Mononuclear cell (primary cell): ENCODE results near the gene PRLHR. TPM values are rescaled to one million over a fixed set of nuclear protein-coding genes. Genes with fewer than 3 reads are reported as not detected.
"Not testable (repeated sequence)": the region's sequence is repeated elsewhere in the genome, so short reads cannot be mapped to it uniquely, and the experiment has no call there.

ENCODE experiments used
- H3K27me3 ChIP-seq: 2 replicates; pipeline ENCODE4 v1.6.0; 2011; ENCODE audit warnings: low read length, control low read depth; ENCODE audit not compliant: insufficient read depth
- H3K4me1 ChIP-seq: 2 replicates; pipeline ENCODE4 v1.5.1; 2011; ENCODE audit warnings: mild to moderate bottlenecking, low read length, control low read depth; ENCODE audit not compliant: insufficient read depth
- H3K4me3 ChIP-seq: 2 replicates; pipeline ENCODE4 v1.5.1; 2011; ENCODE audit warnings: mild to moderate bottlenecking, low read length, moderate library complexity
- H3K9me3 ChIP-seq: 2 replicates; pipeline ENCODE4 v1.5.1; 2011; ENCODE audit warnings: low read depth, mild to moderate bottlenecking, control low read depth, low read length
- total RNA-seq: library from RNA; depleted of rRNA; stranded (reverse); fragments of >200 nt; gene quantifications from one replicate; pipeline ENCODE4 v1.2.3, GENCODE V29; 2012

The PRLHR gene
- total RNA-seq, result under 0.01 TPM

- peaks cover 67% of the 10 kb centered on the region for H3K27me3 ChIP-seq
- no peaks in the 10 kb centered on the region for H3K9me3 ChIP-seq
- no peak within 1 kb of the TSS for H3K4me3 ChIP-seq
- H3K4me1 ChIP-seq, result no peaks in the 10 kb centered on the region
These were observed at the start of gene PRLHR for GRCh38 chr10:118595598-118596425. TSS of gene PRLHR (minus strand) at chr10:118595648. CDS start at chr10:118595244, 404 bp downstream.

- no peak overlapping the region for H3K4me3 ChIP-seq
- no peaks in the 10 kb centered on the region for H3K27me3 ChIP-seq
- H3K4me1 ChIP-seq, result no peaks in the 10 kb centered on the region
- H3K9me3 ChIP-seq, result no peaks in the 10 kb centered on the region
These were observed 46.8 kb upstream of the PRLHR start for GRCh38 chr10:118642228-118642627.

GRCh38 chr10:118638680-118639079, 43.2 kb upstream of the PRLHR start:
- Histone ChIP-seq H3K9me3 (no peaks in the 10 kb centered on the region), H3K4me3 (no peak overlapping the region), H3K27me3 (no peaks in the 10 kb centered on the region), H3K4me1 (no peaks in the 10 kb centered on the region)

GRCh38 chr10:118635674-118636402, 40.4 kb upstream of the PRLHR start:
- no peaks in the 10 kb centered on the region for H3K4me1 ChIP-seq
- H3K9me3 ChIP-seq, result no peaks in the 10 kb centered on the region

GRCh38 chr10:118633786-118634185, 38.3 kb upstream of the PRLHR start:
- no peaks in the 10 kb centered on the region for H3K9me3 ChIP-seq
- H3K4me1 ChIP-seq, result no peaks in the 10 kb centered on the region
- H3K27me3 ChIP-seq, result no peaks in the 10 kb centered on the region
- H3K4me3 ChIP-seq, result no peak overlapping the region

More at GRCh38 chr10:118635674-118636402, 40.4 kb upstream of the PRLHR start:
- no peaks in the 10 kb centered on the region for H3K27me3 ChIP-seq
- H3K4me3 ChIP-seq, result no peak overlapping the region

GRCh38 chr10:118629211-118629610, 33.8 kb upstream of the PRLHR start:
- Histone ChIP-seq H3K9me3 (no peaks in the 10 kb centered on the region), H3K27me3 (no peaks in the 10 kb centered on the region), H3K4me3 (no peak overlapping the region), H3K4me1 (no peaks in the 10 kb centered on the region)

GRCh38 chr10:118628397-118628796, 32.9 kb upstream of the PRLHR start:
- H3K4me3 ChIP-seq, result no peak overlapping the region

GRCh38 chr10:118626953-118627352, 31.5 kb upstream of the PRLHR start:
- H3K4me1 ChIP-seq, result no peaks in the 10 kb centered on the region
- no peaks in the 10 kb centered on the region for H3K27me3 ChIP-seq
- H3K9me3 ChIP-seq, result no peaks in the 10 kb centered on the region
- no peak overlapping the region for H3K4me3 ChIP-seq

More at GRCh38 chr10:118628397-118628796, 32.9 kb upstream of the PRLHR start:
- H3K4me1 ChIP-seq, result no peaks in the 10 kb centered on the region
- no peaks in the 10 kb centered on the region for H3K9me3 ChIP-seq
- no peaks in the 10 kb centered on the region for H3K27me3 ChIP-seq

GRCh38 chr10:118625504-118625903, 30.1 kb upstream of the PRLHR start:
- Histone ChIP-seq H3K4me1 (no peaks in the 10 kb centered on the region), H3K9me3 (no peaks in the 10 kb centered on the region), H3K27me3 (no peaks in the 10 kb centered on the region), H3K4me3 (no peak overlapping the region)

- Histone ChIP-seq H3K4me3 (no peak overlapping the region), H3K4me1 (no peaks in the 10 kb centered on the region), H3K9me3 (no peaks in the 10 kb centered on the region), H3K27me3 (no peaks in the 10 kb centered on the region)
These were observed 29.3 kb upstream of the PRLHR start for GRCh38 chr10:118624747-118625146.

GRCh38 chr10:118621304-118621942, 26.0 kb upstream of the PRLHR start:
- no peaks in the 10 kb centered on the region for H3K27me3 ChIP-seq
- no peak overlapping the region for H3K4me3 ChIP-seq
- no peaks in the 10 kb centered on the region for H3K4me1 ChIP-seq
- H3K9me3 ChIP-seq, result no peaks in the 10 kb centered on the region

GRCh38 chr10:118613863-118614262, 18.4 kb upstream of the PRLHR start:
- not testable (repeated sequence) for H3K27me3 ChIP-seq, H3K4me3 ChIP-seq, H3K9me3 ChIP-seq, H3K4me1 ChIP-seq

GRCh38 chr10:118610577-118610976, 15.1 kb upstream of the PRLHR start:
- no peaks in the 10 kb centered on the region for H3K27me3 ChIP-seq
- no peaks in the 10 kb centered on the region for H3K9me3 ChIP-seq
- H3K4me1 ChIP-seq, result no peaks in the 10 kb centered on the region
- no peak overlapping the region for H3K4me3 ChIP-seq

- Histone ChIP-seq H3K27me3 (no peaks in the 10 kb centered on the region), H3K4me1 (no peaks in the 10 kb centered on the region), H3K9me3 (no peaks in the 10 kb centered on the region), H3K4me3 (no peak overlapping the region)
These were observed 12.4 kb upstream of the PRLHR start for GRCh38 chr10:118607768-118608354.

- H3K4me1 ChIP-seq, result no peaks in the 10 kb centered on the region
- no peak overlapping the region for H3K4me3 ChIP-seq
- no peaks in the 10 kb centered on the region for H3K9me3 ChIP-seq
- no peaks in the 10 kb centered on the region for H3K27me3 ChIP-seq
These were observed 10.2 kb upstream of the PRLHR start for GRCh38 chr10:118605694-118606093.
